Measurements from ENCODE around the gene AIP.

The AIP gene

GRCh38 chr11:67523556-67524479 lies 41.0 kb downstream of the AIP start:
- H3K36me3 ChIP-seq (replicated peaks; ENCODE audit: low read depth, low read length) = no peaks in the 10 kb centered on the region
- no peaks in the 10 kb centered on the region for H4K20me1 ChIP-seq (ENCODE audit: insufficient read depth, low read length)
- no peak overlapping the region for H3K4me3 ChIP-seq (ENCODE audit: low read length)
- no peaks in the 10 kb centered on the region for H3K4me1 ChIP-seq (ENCODE audit: low read length)
- H3K27ac ChIP-seq (ENCODE audit: low read length) = no peak overlapping the region
- peaks cover 11% of the 10 kb centered on the region for H3K27me3 ChIP-seq (ENCODE audit: low read depth, low read length)
- TF ChIP-seq EZH2phosphoT487 (IDR thresholded peaks at IDR 0.05; ENCODE audit: low read depth) = no peak
- no peak for TF ChIP-seq CTCF (IDR thresholded peaks at IDR 0.05; ENCODE audit: low read depth, low read length)
- no peak overlapping the region for H2AFZ ChIP-seq (ENCODE audit: low read depth, low read length)
- no peak overlapping the region for H3K4me2 ChIP-seq (ENCODE audit: low read length)
- no peak overlapping the region for H3K9ac ChIP-seq (ENCODE audit: low read length)
- H3K9me3 ChIP-seq (ENCODE audit: insufficient read depth, low read length) = no peaks in the 10 kb centered on the region
- no peaks in the 10 kb centered on the region for H3K79me2 ChIP-seq (ENCODE audit: low read length)

- H3K9ac ChIP-seq (ENCODE audit: low read length) = no peak overlapping the region
- H3K27ac ChIP-seq (ENCODE audit: low read length) = no peak overlapping the region
- H4K20me1 ChIP-seq (ENCODE audit: insufficient read depth, low read length) = no peaks in the 10 kb centered on the region
- no peak overlapping the region for H3K4me2 ChIP-seq (ENCODE audit: low read length)
- no peaks in the 10 kb centered on the region for H3K4me1 ChIP-seq (ENCODE audit: low read length)
- no peak overlapping the region for H2AFZ ChIP-seq (ENCODE audit: low read depth, low read length)
- H3K79me2 ChIP-seq (ENCODE audit: low read length) = no peaks in the 10 kb centered on the region
- H3K27me3 ChIP-seq (ENCODE audit: low read depth, low read length) = peaks cover 11% of the 10 kb centered on the region
- no peak overlapping the region for H3K4me3 ChIP-seq (ENCODE audit: low read length)
- no peaks in the 10 kb centered on the region for H3K36me3 ChIP-seq (replicated peaks; ENCODE audit: low read depth, low read length)
- no peaks in the 10 kb centered on the region for H3K9me3 ChIP-seq (ENCODE audit: insufficient read depth, low read length)
- TF ChIP-seq EZH2phosphoT487 (IDR thresholded peaks at IDR 0.05; ENCODE audit: low read depth) = no peak
- TF ChIP-seq CTCF (IDR thresholded peaks at IDR 0.05; ENCODE audit: low read depth, low read length) = no peak
Measured at GRCh38 chr11:67524480-67524808, 41.6 kb downstream of the AIP start.

GRCh38 chr11:67525275-67525976 lies 42.6 kb downstream of the AIP start:
- Histone ChIP-seq H3K9ac (ENCODE audit: low read length) (no peak overlapping the region), H2AFZ (ENCODE audit: low read depth, low read length) (no peak overlapping the region), H3K27me3 (ENCODE audit: low read depth, low read length) (peaks cover 11% of the 10 kb centered on the region), H4K20me1 (ENCODE audit: insufficient read depth, low read length) (no peaks in the 10 kb centered on the region), H3K4me2 (ENCODE audit: low read length) (no peak overlapping the region), H3K4me3 (ENCODE audit: low read length) (no peak overlapping the region), H3K4me1 (ENCODE audit: low read length) (no peaks in the 10 kb centered on the region), H3K79me2 (ENCODE audit: low read length) (no peaks in the 10 kb centered on the region), H3K9me3 (ENCODE audit: insufficient read depth, low read length) (no peaks in the 10 kb centered on the region), H3K27ac (ENCODE audit: low read length) (no peak overlapping the region), H3K36me3 (replicated peaks; ENCODE audit: low read depth, low read length) (no peaks in the 10 kb centered on the region)
- no peak for TF ChIP-seq CTCF (IDR thresholded peaks at IDR 0.05; ENCODE audit: low read depth, low read length)
- TF ChIP-seq EZH2phosphoT487 (IDR thresholded peaks at IDR 0.05; ENCODE audit: low read depth) = no peak

- H3K79me2 ChIP-seq (ENCODE audit: low read length) = no peaks in the 10 kb centered on the region
- H3K27me3 ChIP-seq (ENCODE audit: low read depth, low read length) = peaks cover 11% of the 10 kb centered on the region; the same call in 1 of the 2 replicates
- H2AFZ ChIP-seq (ENCODE audit: low read depth, low read length) = no peak overlapping the region
- no peak overlapping the region for H3K27ac ChIP-seq (ENCODE audit: low read length)
- H3K36me3 ChIP-seq (replicated peaks; ENCODE audit: low read depth, low read length) = no peaks in the 10 kb centered on the region
- no peaks in the 10 kb centered on the region for H3K4me1 ChIP-seq (ENCODE audit: low read length)
- H4K20me1 ChIP-seq (ENCODE audit: insufficient read depth, low read length) = no peaks in the 10 kb centered on the region
- peaks cover 9% of the 10 kb centered on the region for H3K9me3 ChIP-seq (ENCODE audit: insufficient read depth, low read length)
- H3K4me2 ChIP-seq (ENCODE audit: low read length) = no peak overlapping the region
- no peak overlapping the region for H3K9ac ChIP-seq (ENCODE audit: low read length)
- no peak overlapping the region for H3K4me3 ChIP-seq (ENCODE audit: low read length)
- TF ChIP-seq CTCF (IDR thresholded peaks at IDR 0.05; ENCODE audit: low read depth, low read length) (no peak), EZH2phosphoT487 (IDR thresholded peaks at IDR 0.05; ENCODE audit: low read depth) (no peak)
Measured at GRCh38 chr11:67528376-67528775, 45.5 kb downstream of the AIP start.
